HepG2 (cell line): ENCODE data around the gene CHST14. TPM values are rescaled to one million over a fixed set of nuclear protein-coding genes. Genes with fewer than 3 reads are reported as not detected.

Experiments used
- HIVEP1 ChIP-seq: sonication (generic); formaldehyde crosslinking; IDR thresholded peaks from 2 replicates; pipeline ENCODE4 v1.4.0; 2020; ENCODE audit warnings: mild to moderate bottlenecking, missing genetic modification reagents
- HOXA3 ChIP-seq: sonication (generic); formaldehyde crosslinking; IDR thresholded peaks from 2 replicates; pipeline ENCODE4 v1.5.0; 2020; ENCODE audit warnings: missing genetic modification reagents
- MAX ChIP-seq: IDR thresholded peaks from 2 replicates; pipeline ENCODE4 v1.6.1; 2012; ENCODE audit warnings: inconsistent platforms
- NFYC ChIP-seq: IDR thresholded peaks from 2 replicates; pipeline ENCODE4 v1.6.1; 2016; ENCODE audit warnings: missing genetic modification reagents, missing compliant biosample characterization
- NRL ChIP-seq: sonication (generic); formaldehyde crosslinking; IDR thresholded peaks from 2 replicates; pipeline ENCODE4 v1.5.0; 2020; ENCODE audit warnings: missing genetic modification reagents, mild to moderate bottlenecking, moderate library complexity, borderline replicate concordance
- PRDM10 ChIP-seq: sonication (generic); formaldehyde crosslinking; IDR thresholded peaks from 2 replicates; pipeline ENCODE4 v1.4.0; 2020; ENCODE audit warnings: low read depth, missing genetic modification reagents
- RORA ChIP-seq: sonication (generic); formaldehyde crosslinking; IDR thresholded peaks from 2 replicates; pipeline ENCODE4 v1.5.0; 2020; ENCODE audit warnings: mild to moderate bottlenecking, missing genetic modification reagents, moderate library complexity
- SIX4 ChIP-seq: sonication (generic); formaldehyde crosslinking; IDR thresholded peaks from 2 replicates; pipeline ENCODE4 v1.4.0; 2020; ENCODE audit warnings: missing genetic modification reagents
- SOX13 ChIP-seq, 3 experiments: fragments of 450-650 bp in 1 of 3; sonication (generic) in 1 of 3; formaldehyde crosslinking in 1 of 3; IDR thresholded peaks in 2 of 3; conservative IDR thresholded peaks in 1 of 3; 2 replicates each; pipeline versions ENCODE4 v1.5.0 to v1.6.1; 2016 to 2020; ENCODE audit warnings: antibody characterized with exemption in 1 of 3, mild to moderate bottlenecking in 1 of 3, missing compliant biosample characterization in 1 of 3, missing genetic modification reagents in 1 of 3, moderate library complexity in 1 of 3
- TAF1 ChIP-seq: sonication (generic); formaldehyde crosslinking; IDR thresholded peaks from 2 replicates; pipeline ENCODE4 v1.4.0; 2020; ENCODE audit warnings: missing genetic modification reagents
- THAP8 ChIP-seq: sonication (generic); formaldehyde crosslinking; IDR thresholded peaks from 2 replicates; pipeline ENCODE4 v1.5.1; 2020; ENCODE audit warnings: missing genetic modification reagents, mild to moderate bottlenecking, borderline replicate concordance
- ZKSCAN5 ChIP-seq: sonication (generic); formaldehyde crosslinking; IDR thresholded peaks from 2 replicates; pipeline ENCODE4 v1.5.1; 2020; ENCODE audit warnings: mild to moderate bottlenecking, missing genetic modification reagents
- ZMYM4 ChIP-seq: sonication (generic); formaldehyde crosslinking; IDR thresholded peaks from 2 replicates; pipeline ENCODE4 v1.8.1; 2023; ENCODE audit warnings: mild to moderate bottlenecking, missing genetic modification reagents
- ZNF496 ChIP-seq: sonication (generic); formaldehyde crosslinking; IDR thresholded peaks from 2 replicates; pipeline ENCODE4 v1.8.1; 2023; ENCODE audit warnings: mild to moderate bottlenecking, moderate library complexity, missing genetic modification reagents; ENCODE audit not compliant: insufficient replicate concordance
- ZNF567 ChIP-seq: sonication (generic); formaldehyde crosslinking; IDR thresholded peaks from 2 replicates; pipeline ENCODE4 v1.8.1; 2023; ENCODE audit warnings: mild to moderate bottlenecking, missing genetic modification reagents, borderline replicate concordance
- ZNF850 ChIP-seq: sonication (generic); formaldehyde crosslinking; conservative IDR thresholded peaks from 2 replicates; pipeline ENCODE4 v1.9.0; 2021; ENCODE audit warnings: mild to moderate bottlenecking, missing genetic modification reagents
- polyA plus RNA-seq, 8 experiments: library from polyadenylated mRNA; depleted of rRNA in 3 of 8; stranded (reverse) in 7 of 8; unstranded in 1 of 8; fragments of >200 nt; fragmentation: Illumina TruSeq in 4 of 8; extraction: Trizol in 4 of 8; gene quantifications; 2 replicates each; pipeline versions ENCODE4 v1.2.1 to v1.2.3, GENCODE V29; 2011 to 2016; ENCODE audit warnings: low read depth in 4 of 8, missing spikeins in 1 of 8, mixed read lengths in 1 of 8; ENCODE audit not compliant: insufficient read depth in 1 of 8
- total RNA-seq, 5 experiments: library from RNA; depleted of rRNA; stranded (reverse); fragments of >200 nt; fragmentation: Illumina TruSeq; extraction: Trizol; gene quantifications; 2 replicates each; pipeline ENCODE4 v1.2.3, GENCODE V29; 2016; ENCODE audit warnings: low read depth in 1 of 5
- TF ChIP-seq, protein P1 (sequence below): sonication (generic); formaldehyde crosslinking; IDR thresholded peaks from 2 replicates; pipeline ENCODE4 v1.9.0; 2021; ENCODE audit warnings: missing genetic modification reagents, borderline replicate concordance
- TF ChIP-seq, protein P2 (sequence below): sonication (generic); formaldehyde crosslinking; IDR thresholded peaks from 2 replicates; pipeline ENCODE4 v1.5.0; 2020; ENCODE audit warnings: missing genetic modification reagents, mild to moderate bottlenecking, borderline replicate concordance
- TF ChIP-seq, protein P3 (sequence below): conservative IDR thresholded peaks from 2 replicates; pipeline ENCODE4 v1.6.1; 2018; ENCODE audit warnings: missing genetic modification reagents

Gene CHST14
- total and polyA plus RNA-seq, 2 of the 13 experiments (the other 11 are each of a cell fraction or from before 2014, with no cell fraction given): 8.9 to 12.4 TPM

DNA sequence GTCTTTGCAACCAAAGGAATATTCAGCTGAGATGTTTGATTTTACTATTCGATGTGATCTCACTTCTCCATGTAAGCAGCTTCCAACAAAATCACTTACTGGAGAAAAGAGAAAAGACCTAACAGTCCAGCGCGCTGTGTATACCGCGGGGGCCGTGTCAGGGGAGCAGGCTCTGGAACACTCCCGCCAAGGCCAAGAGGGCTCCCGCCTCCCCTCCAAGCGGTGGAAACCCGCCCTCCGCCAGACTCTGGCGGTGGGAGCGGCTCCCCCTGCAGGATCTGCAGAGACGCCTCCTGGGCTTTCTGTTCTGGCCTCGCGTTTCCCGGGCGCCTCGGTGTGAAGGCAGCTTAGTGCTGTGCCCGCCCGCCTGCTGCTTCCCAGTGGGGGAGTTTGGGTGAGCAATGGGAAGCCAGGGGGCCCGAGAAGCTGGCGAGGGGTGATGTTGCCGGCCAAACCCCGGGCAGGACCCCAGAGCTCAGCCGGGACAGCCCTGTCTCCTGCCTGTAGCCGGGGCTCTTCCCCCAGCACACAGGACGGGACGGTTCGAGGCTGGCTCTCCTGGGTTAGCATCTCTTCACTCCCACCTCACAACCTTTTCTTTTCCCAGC, 36.3 kb downstream of the CHST14 start (continued):
- TF ChIP-seq THAP8 (CRISPR knock-in tag) (no peak), HIVEP1 (CRISPR knock-in tag) (no peak), ZKSCAN5 (no peak), SIX4 (no peak), ZNF850 (CRISPR knock-in tag) (no peak), MAX (peak; percentile 45; the same call in 1 of the 2 replicates), ZNF567 (no peak), ZNF496 (CRISPR knock-in tag) (no peak), RORA (CRISPR knock-in tag) (no peak), NFYC (no peak), PRDM10 (CRISPR knock-in tag) (no peak), TAF1 (no peak), NRL (no peak; the same call in 1 of the 2 replicates), HOXA3 (CRISPR knock-in tag) (no peak; the same call in 1 of the 2 replicates), ZMYM4 (peak; percentile 70), SOX13 (IDR thresholded peaks at IDR 0.05) (no peak), SOX13 (CRISPR knock-in tag; conservative IDR thresholded peaks at IDR 0.05 in 1 of 2, IDR thresholded peaks at IDR 0.05 in 1 of 2) (peak in 1 of 2 experiments; percentile 32; a peak in 1 of 4 replicates)
- TF ChIP-seq, protein P1, sequence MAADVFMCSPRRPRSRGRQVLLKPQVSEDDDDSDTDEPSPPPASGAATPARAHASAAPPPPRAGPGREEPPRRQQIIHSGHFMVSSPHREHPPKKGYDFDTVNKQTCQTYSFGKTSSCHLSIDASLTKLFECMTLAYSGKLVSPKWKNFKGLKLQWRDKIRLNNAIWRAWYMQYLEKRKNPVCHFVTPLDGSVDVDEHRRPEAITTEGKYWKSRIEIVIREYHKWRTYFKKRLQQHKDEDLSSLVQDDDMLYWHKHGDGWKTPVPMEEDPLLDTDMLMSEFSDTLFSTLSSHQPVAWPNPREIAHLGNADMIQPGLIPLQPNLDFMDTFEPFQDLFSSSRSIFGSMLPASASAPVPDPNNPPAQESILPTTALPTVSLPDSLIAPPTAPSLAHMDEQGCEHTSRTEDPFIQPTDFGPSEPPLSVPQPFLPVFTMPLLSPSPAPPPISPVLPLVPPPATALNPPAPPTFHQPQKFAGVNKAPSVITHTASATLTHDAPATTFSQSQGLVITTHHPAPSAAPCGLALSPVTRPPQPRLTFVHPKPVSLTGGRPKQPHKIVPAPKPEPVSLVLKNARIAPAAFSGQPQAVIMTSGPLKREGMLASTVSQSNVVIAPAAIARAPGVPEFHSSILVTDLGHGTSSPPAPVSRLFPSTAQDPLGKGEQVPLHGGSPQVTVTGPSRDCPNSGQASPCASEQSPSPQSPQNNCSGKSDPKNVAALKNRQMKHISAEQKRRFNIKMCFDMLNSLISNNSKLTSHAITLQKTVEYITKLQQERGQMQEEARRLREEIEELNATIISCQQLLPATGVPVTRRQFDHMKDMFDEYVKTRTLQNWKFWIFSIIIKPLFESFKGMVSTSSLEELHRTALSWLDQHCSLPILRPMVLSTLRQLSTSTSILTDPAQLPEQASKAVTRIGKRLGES (CRISPR knock-in tag): no peak
- TF ChIP-seq, protein P2, sequence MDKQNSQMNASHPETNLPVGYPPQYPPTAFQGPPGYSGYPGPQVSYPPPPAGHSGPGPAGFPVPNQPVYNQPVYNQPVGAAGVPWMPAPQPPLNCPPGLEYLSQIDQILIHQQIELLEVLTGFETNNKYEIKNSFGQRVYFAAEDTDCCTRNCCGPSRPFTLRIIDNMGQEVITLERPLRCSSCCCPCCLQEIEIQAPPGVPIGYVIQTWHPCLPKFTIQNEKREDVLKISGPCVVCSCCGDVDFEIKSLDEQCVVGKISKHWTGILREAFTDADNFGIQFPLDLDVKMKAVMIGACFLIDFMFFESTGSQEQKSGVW (CRISPR knock-in tag): no peak
- TF ChIP-seq, protein P3, sequence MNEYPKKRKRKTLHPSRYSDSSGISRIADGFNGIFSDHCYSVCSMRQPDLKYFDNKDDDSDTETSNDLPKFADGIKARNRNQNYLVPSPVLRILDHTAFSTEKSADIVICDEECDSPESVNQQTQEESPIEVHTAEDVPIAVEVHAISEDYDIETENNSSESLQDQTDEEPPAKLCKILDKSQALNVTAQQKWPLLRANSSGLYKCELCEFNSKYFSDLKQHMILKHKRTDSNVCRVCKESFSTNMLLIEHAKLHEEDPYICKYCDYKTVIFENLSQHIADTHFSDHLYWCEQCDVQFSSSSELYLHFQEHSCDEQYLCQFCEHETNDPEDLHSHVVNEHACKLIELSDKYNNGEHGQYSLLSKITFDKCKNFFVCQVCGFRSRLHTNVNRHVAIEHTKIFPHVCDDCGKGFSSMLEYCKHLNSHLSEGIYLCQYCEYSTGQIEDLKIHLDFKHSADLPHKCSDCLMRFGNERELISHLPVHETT (CRISPR knock-in tag): no peak
